NOMO-1 (cell line): ENCODE data around the gene ADGRL3.
"Not testable (repeated sequence)": the region's sequence is repeated elsewhere in the genome, so short reads cannot be mapped to it uniquely, and the experiment has no call there.

Source experiments
- DNase-seq, 2 experiments: peaks; one replicate each; lab custom pipeline; 2025; ENCODE audit not compliant: unreplicated experiment in 2 of 2; lab: John Stamatoyannopoulos, UW

The ADGRL3 gene

GRCh38 chr4:61468024-61468720 is 268.0 kb downstream of the ADGRL3 start:
- peak; percentile 88 to 94 for DNase-seq

DNA sequence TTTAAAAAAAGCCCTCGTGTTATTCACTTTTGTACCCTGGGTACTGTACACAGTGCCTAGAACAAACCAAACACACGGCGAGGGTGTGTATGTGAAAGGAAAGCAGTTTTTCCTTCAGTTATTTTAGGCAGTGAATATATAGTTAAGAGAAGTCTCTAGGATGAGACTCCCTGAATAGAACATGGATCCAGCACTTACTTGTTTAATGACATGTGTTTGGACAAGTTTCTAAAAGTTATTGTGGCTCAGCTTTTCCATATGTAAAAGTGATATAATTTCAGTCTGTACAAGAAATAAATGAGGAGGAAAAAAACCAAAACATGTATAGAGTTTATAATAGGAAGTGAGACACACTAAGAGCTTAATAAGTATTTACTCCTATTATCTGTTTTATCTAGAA is 273.2 kb downstream of the ADGRL3 start:
- DNase-seq = no peak

GRCh38 chr4:61478340-61478739 is 278.2 kb downstream of the ADGRL3 start:
- no peak for DNase-seq

DNA sequence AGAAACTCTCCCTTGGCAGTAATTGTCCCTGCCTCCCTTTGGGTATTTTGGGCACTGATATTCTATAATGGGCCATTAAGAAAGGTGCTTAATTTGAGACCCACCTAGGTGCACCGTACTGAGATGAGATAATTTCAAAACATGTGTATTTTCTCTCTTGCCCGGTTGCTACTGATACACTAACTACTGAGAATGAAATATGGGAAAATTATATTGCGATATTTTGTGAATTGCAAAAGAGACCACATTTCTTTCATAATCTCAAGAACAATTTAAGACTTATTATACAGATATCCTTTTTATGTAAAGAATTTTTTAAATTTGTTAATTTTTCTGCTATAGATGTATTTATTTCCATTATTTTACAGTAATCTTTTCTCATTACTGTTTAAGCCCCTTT is 284.9 kb downstream of the ADGRL3 start:
- peak in 1 of 2 experiments; percentile 46 for DNase-seq

DNA sequence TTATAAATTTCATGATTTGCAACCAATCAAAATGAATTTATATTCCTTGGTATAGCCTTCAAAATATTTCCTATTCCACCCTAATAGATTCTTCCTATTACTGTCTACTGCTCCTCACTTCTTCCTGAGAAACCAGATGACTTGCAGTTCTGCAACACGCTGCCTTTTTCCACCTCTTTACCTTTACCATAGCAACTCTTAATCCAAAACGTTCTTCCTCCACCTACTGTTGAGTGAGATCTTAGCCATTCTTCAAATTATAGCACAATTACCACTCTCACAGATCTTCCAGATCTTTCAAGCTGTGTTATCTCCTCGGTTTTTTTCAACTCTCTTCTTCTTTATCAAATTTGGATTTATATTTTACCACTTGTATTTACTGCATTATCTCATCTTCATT is 289.8 kb downstream of the ADGRL3 start:
- DNase-seq = no peak

- DNase-seq = no peak
Observed at GRCh38 chr4:61493041-61493440, 292.9 kb downstream of the ADGRL3 start.

DNA sequence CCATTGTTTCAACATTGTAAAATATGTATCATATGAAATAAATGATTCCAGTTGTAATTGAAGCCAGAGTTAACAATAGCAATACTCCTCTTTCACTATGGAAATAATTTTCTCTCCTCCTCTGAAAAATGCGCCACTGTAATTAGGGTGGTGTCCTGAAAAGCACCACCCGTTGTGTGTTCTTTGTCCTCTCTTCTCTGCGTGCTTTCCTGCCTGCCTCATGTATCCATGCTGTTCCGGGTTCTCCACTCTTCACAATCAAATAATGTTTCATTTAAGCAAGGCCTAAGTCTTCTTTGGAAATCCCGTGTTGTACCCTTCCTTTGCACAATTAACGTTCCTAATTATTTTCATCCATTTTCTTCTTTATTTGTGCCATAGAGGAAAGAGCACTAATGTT is 293.3 kb downstream of the ADGRL3 start:
- DNase-seq = no peak

- DNase-seq = no peak
Observed at GRCh38 chr4:61500883-61501282, 300.8 kb downstream of the ADGRL3 start.

- no peak for DNase-seq
Observed at GRCh38 chr4:61501812-61502211, 301.7 kb downstream of the ADGRL3 start.

- no peak for DNase-seq
Observed at GRCh38 chr4:61505773-61506685, 305.9 kb downstream of the ADGRL3 start.

DNA sequence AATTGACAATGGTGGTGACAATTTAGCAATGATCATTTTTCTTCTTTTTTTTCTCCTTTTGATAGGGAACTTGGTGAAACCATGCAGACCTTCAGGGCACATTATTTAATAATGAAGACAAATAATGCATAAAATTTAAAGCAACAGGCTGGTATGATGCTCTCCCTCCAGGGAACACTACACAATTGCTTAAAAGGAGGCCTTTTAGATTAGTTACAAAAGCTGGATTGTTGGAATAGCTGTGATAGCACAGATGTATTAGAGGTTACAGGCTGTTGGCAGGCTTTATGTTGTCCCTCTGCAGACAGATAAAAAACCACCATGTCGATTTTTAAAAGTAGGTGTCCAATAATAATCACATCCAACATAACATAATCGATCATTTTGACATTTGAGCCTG is 307.0 kb downstream of the ADGRL3 start:
- DNase-seq = no peak

DNA sequence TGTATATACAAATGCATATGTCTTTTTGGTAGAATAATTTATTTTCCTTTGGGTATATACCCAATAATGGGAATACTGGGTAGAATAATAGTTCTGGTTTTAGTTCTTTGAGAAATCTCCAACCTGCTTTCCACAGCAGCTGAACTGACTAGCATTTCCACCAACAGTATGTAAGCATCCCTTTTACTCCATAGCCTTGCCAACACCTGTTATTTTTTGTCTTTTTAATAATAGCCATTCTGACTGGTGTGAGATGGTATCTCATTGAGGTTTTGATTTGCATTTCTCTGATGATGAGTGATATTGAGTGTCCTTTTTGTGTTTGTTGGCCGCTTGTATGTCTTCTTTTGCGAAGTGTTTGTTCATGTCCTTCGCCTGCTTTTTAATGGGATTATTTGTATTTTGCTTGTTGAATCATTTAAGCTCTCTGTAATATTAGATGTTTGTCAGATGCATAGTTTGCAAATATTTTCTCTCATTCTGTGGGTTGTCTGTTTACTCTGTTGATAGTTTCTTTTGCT is 309.7 kb downstream of the ADGRL3 start:
- DNase-seq = not testable (repeated sequence)

- peak in 1 of 2 experiments; percentile 3 for DNase-seq
Observed at GRCh38 chr4:61511716-61512488, 311.8 kb downstream of the ADGRL3 start.

DNA sequence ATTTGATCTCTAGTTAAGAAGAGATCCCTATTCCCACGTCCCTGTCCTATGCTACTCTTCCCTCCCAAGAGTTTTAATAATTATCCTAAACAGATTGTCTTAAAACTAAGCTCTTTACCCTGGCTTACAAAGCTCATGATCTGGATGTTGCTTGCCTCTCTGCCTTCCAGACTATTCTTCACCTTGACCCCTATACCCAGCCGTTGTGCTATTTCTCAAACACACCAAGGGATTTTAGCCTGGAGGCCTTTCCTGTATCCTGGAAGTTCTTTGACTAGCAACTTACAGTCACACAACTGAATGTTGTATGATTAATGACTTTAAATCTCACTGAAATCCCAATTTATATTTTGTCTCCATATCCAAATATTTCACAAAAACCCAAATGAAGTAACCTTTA is 314.9 kb downstream of the ADGRL3 start:
- no peak for DNase-seq

GRCh38 chr4:61517144-61517543 is 317.0 kb downstream of the ADGRL3 start:
- no peak for DNase-seq

DNA sequence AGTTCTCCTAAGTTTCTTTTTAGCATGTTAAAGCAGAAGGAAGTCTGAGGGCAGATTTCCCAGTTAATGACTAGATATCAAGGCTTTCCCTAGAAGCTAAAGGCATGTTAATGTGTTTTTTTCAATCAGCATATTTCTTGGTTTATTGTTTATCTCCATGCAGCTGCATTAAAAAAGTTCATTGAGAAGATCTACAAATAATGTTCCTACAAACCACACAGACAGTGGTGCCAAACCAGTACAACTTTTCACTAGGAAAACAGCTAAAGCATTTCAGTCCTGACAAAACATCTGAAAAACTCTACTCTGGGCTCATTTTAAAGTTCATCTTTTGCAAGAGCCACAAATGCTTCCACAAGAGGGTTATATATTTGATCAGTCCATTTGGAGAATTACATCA is 320.0 kb downstream of the ADGRL3 start:
- DNase-seq = no peak

DNA sequence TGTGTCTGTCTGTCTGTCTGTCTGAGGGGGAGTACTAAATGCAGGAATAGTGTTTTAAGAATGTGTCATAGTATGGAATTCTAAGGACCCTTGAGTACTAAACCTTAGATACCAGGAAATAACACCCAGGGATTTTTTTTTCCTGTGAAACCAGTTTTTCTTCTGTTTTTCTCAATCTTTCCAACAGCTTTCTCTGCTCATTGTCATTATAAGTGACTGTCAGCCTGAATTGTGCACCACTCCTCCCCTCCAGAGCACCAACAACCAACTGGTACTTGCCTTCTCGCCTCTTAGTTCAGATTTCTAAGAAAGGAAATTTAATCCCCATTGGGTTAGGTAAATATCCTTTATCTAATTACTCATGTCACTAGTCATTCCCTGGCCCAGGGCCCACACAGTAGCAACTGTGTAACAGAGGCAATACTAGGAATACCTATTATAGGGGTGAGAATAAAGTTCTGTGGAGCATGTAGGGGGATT is 320.6 kb downstream of the ADGRL3 start:
- DNase-seq = no peak

DNA sequence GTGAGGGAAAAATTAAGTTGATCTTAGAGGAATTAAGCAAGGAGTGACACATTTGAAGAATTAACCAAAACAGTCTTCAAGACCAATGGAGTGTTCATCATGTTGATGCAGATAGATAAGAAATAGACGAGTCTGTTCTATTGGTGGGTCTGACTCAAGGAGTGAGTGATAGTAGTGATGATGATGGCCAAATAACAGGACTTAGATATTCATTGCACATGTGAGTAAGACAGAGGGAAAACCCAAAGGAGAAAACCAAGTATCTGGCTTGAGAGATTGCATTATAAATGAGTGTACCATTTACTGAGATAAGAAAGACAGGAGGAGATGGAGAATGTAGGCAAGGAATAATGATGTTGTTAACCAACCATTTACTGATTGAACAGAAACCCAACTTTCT is 321.3 kb downstream of the ADGRL3 start:
- DNase-seq = no peak

DNA sequence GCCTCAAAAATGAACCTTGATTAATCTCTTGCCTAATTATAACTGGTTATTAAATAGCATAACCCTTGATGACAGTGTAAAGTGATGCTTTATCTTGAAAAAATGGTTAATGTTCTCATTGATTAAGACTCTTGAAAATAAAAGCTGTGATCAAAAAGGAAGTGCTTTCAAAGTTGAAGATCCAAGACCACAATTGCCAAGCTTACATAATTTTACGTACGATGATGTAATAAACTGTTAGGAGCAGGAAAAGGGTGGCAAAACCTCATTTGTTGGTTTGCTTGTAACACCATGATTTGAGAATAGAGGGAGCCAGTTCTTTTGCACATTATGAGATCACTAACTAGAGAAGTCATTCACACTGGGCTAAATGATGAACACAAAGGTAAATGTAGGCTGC is 322.2 kb downstream of the ADGRL3 start:
- DNase-seq = peak; percentile 29 to 67

GRCh38 chr4:61527888-61528287 is 327.8 kb downstream of the ADGRL3 start:
- no peak for DNase-seq

DNA sequence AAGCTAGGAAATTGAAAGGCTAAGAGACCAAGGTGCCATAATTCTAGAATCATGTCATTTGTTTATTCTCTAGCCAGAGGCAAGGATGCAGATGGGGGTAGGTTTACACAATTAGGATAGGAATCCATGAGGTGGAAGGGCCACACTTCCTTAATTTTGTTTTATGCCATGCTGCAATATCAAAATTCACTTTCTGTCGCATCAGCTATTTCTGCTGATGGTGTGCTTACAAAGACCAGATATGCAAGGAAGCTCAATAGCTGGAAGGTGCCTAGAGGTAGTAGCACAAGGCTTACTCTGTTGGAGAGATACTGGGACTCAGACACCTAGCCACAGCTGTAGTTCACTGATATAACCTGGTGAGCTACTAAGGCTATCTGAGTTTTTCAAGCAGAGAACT is 328.5 kb downstream of the ADGRL3 start:
- DNase-seq = no peak
